Stimulated activated CD4-positive, alpha-beta T cell treated with anti-CD3 and anti-CD28 coated beads, Interleukin-12 subunit alpha, Interleukin-12 subunit beta, amount 100 ng/mL, for 24 hours (primary cell): ENCODE data around the gene FAM25A.
A peak's percentile ranks its signal among the peaks of the same experiment; 100 is the strongest.
"Not testable (repeated sequence)": the region's sequence is repeated elsewhere in the genome, so short reads cannot be mapped to it uniquely, and the experiment has no call there.

Experiments used
- DNase-seq, 2 experiments: peaks; one replicate each; pipeline ENCODE4 v3.0.0-alpha.2; 2020; ENCODE audit warnings: low read depth in 2 of 2

The FAM25A gene

GRCh38 chr10:87020056-87020455 lies at the start of gene FAM25A:
TSS of gene FAM25A (plus strand) at chr10:87020294. CDS start at chr10:87020325, 31 bp downstream.
- DNase-seq, result not testable (repeated sequence)

- DNase-seq, result no peak
Measured at GRCh38 chr10:86970982-86971231, 49.2 kb upstream of the FAM25A start.

GRCh38 chr10:86971232-86971991 lies 48.7 kb upstream of the FAM25A start:
- peak; percentile 74 to 79 for DNase-seq

- no peak for DNase-seq
Measured at GRCh38 chr10:86972613-86973380, 47.3 kb upstream of the FAM25A start.

GRCh38 chr10:86974484-86974883 lies 45.6 kb upstream of the FAM25A start:
- DNase-seq, result no peak

GRCh38 chr10:86976362-86977056 lies 43.6 kb upstream of the FAM25A start:
- no peak for DNase-seq

GRCh38 chr10:86978457-86978856 lies 41.6 kb upstream of the FAM25A start:
- DNase-seq, result not testable (repeated sequence)

- no peak for DNase-seq
Measured at GRCh38 chr10:86979296-86979818, 40.7 kb upstream of the FAM25A start.

GRCh38 chr10:86979977-86980448 lies 40.1 kb upstream of the FAM25A start:
- no peak for DNase-seq

- not testable (repeated sequence) for DNase-seq
Measured at GRCh38 chr10:86981020-86981419, 39.1 kb upstream of the FAM25A start.

- DNase-seq, result no peak
Measured at GRCh38 chr10:86981716-86982115, 38.4 kb upstream of the FAM25A start.

- DNase-seq, result not testable (repeated sequence)
Measured at GRCh38 chr10:86984498-86984897, 35.6 kb upstream of the FAM25A start.

- DNase-seq, result no peak
Measured at GRCh38 chr10:86988520-86988919, 31.6 kb upstream of the FAM25A start.

GRCh38 chr10:86991362-86991761 lies 28.7 kb upstream of the FAM25A start:
- DNase-seq, result not testable (repeated sequence)

- DNase-seq, result no peak
Measured at GRCh38 chr10:86992456-86992855, 27.6 kb upstream of the FAM25A start.

GRCh38 chr10:86992929-86993328 lies 27.2 kb upstream of the FAM25A start:
- no peak for DNase-seq

- DNase-seq, result not testable (repeated sequence)
Measured at GRCh38 chr10:86999802-87000403, 20.2 kb upstream of the FAM25A start.

GRCh38 chr10:87000491-87000890 lies 19.6 kb upstream of the FAM25A start:
- DNase-seq, result no peak

GRCh38 chr10:87007124-87007523 lies 13.0 kb upstream of the FAM25A start:
- not testable (repeated sequence) for DNase-seq

- DNase-seq, result not testable (repeated sequence)
Measured at GRCh38 chr10:87007674-87008073, 12.4 kb upstream of the FAM25A start.

GRCh38 chr10:87008303-87008702 lies 11.8 kb upstream of the FAM25A start:
- not testable (repeated sequence) for DNase-seq
